GM12872 (cell line): ENCODE results near the gene E2F7.

Experiments
- CTCF ChIP-seq: IDR thresholded peaks from 3 replicates; pipeline ENCODE4 v1.5.1; 2011; ENCODE audit warnings: low read depth, mild to moderate bottlenecking, low read length, moderate library complexity; ENCODE audit not compliant: insufficient read depth

Gene E2F7

GRCh38 chr12:77013091-77013490 is 52.3 kb downstream of the E2F7 start:
- no peak for TF ChIP-seq CTCF

- peak; percentile 91 for TF ChIP-seq CTCF
Measured at GRCh38 chr12:77010691-77011548, 54.4 kb downstream of the E2F7 start.

GRCh38 chr12:77007476-77007875 is 57.9 kb downstream of the E2F7 start:
- no peak for TF ChIP-seq CTCF

- TF ChIP-seq CTCF = no peak
Measured at GRCh38 chr12:77005611-77006098, 59.7 kb downstream of the E2F7 start.

- TF ChIP-seq CTCF = no peak
Measured at GRCh38 chr12:77003914-77004313, 61.5 kb downstream of the E2F7 start.

GRCh38 chr12:77003246-77003645 is 62.1 kb downstream of the E2F7 start:
- TF ChIP-seq CTCF = no peak

GRCh38 chr12:77002382-77002781 is 63.0 kb downstream of the E2F7 start:
- TF ChIP-seq CTCF = no peak
